Posterior cingulate gyrus (tissue), 11 donors: Measurements from ENCODE around the gene SLC2A11.
"Not testable (repeated sequence)": the region's sequence is repeated elsewhere in the genome, so short reads cannot be mapped to it uniquely, and the experiment has no call there.

ENCODE experiments used
- DNase-seq, 10 donors: peaks; one replicate each; pipeline versions ENCODE4 v3.0.0 to v3.0.0-alpha.2; 2020 to 2021; ENCODE audit warnings: mixed read lengths in 3 of 10
- intact Hi-C: fragments of 100-400 bp; cut with DNase I; formaldehyde crosslinking; loops from one replicate; pipeline ENCODE4 v1.15.1; 2023

Gene SLC2A11

DNA sequence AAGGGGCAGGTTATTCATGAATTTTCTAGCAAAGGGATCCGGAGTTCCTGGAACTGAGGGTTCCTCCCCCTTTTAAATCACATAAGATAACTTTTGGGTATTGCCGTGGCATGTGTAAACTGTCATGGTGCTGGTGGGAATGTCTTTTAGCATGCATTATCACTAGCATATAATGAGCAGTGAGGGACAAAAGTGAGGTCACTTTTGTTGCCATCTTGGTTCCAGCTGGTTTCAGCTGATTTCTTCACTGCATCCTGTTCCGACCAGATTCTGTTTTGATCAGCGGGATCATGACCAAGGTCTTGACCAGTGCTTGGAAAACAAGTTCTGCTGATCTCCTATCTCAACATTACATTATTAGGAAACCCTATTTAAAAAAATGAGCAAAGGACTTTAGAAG, 43.9 kb downstream of the SLC2A11 start:
- no peak for DNase-seq
- intact Hi-C loops, result no loop called here

DNA sequence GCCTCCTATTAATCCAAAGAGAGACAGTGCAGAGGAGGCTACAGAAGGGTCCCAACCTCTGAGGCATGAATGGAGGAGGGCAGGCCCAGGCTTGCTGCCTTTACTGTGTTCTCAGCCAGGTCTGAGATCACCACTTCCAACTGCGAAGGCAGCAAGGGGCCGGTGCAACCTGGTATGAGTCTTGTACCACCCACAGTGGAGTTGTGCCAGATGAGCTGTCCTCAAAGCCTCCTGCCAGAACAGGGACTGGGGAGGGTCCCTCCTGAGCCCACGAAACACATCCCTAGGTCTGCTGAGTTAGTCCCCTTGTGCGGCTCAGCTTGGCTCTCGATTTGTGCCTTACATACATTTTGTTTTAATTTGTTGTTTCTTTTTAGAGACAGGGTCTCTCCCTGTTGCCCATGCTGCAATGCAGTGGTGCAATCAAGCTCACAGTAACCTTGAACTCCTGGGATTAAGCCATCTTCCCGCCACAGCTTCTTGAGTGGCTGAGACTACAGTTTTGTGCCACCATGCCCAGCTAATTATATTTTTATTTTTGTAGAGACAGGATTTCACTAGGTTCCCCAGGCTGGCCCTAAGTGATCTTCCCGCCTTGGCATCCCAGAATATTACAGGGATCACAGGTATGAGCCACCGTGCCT, 45.8 kb downstream of the SLC2A11 start:
- intact Hi-C loops, result no loop called here
- DNase-seq, result peak in 1 of 10 donors; percentile 25

DNA sequence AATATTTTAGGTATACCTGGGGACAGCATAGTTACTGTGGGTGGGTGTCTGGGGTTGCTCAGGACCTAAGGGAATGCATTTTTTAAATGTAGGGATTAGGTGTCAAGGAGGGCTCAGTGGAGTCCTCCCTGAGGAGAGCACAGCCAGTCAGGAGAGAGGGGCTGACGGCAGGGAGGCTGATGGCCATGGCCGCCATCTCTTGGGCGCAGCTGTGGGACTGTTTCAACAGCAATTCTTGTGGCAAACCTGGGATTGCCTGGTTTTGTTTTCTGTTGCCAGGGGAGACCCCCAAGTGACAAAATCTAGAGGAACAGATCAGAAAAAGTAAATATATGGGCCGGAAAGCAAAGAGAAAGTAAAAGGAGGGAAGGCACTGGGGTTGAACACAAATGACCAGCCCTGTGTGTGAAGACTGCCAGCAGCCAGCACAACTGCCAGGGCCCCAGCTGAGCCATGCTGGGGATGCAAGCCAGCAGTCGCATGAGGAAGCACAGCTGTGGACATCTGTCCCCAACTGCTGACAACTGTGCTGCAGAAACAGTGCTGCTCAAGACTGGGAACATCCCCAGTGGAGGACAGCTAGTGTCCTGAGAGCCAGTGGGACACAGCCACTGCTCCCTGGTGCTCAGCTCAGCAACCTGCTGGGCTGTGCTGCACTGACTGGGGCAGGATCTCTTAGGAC, 47.0 kb downstream of the SLC2A11 start:
- peak; percentile 56 to 97 (median 78) for DNase-seq

DNA sequence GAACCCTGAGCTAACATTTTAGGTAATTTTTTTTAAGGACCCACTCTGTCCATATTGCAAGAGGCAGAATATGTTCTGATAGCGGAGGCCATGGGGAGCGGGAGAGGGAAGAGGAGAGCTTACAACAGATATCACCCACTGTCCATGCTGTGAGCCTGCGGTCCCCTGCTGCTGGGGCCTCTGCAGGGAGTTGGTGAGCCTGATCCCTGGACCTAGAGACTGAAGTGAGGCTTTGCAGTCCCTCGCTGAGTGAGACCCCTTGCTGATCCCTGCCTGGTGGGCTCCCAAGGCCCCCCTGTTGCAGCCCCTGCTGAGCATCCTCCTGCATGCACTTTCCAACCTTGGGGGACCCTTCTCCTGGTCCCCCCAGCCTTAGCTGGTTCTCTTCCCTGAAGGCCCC, 49.0 kb downstream of the SLC2A11 start:
- DNase-seq, result peak in 1 of 10 donors; percentile 6
- intact Hi-C loops, result no loop called here

More for the DNA sequence above, 47.0 kb downstream of the SLC2A11 start:
- intact Hi-C loops, result no loop called here

DNA sequence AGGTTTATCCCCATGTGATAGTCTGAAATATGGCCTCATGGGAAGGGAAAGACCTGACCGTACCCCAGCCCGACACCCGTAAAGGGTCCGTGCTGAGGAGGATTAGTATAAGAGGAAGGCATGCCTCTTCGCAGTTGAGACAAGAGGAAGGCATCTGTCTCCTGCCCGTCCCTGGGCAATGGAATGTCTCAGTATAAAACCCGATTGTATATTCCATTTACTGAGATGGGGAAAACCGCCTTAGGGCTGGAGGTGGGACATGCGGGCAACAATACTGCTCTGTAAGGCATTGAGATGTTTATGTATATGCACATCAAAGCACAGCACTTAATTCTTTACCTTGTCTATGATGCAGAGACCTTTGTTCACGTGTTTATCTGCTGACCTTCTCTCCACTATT, 49.7 kb downstream of the SLC2A11 start:
- intact Hi-C loops, result not testable (repeated sequence)
- DNase-seq, result peak in 1 of 10 donors; percentile 3

DNA sequence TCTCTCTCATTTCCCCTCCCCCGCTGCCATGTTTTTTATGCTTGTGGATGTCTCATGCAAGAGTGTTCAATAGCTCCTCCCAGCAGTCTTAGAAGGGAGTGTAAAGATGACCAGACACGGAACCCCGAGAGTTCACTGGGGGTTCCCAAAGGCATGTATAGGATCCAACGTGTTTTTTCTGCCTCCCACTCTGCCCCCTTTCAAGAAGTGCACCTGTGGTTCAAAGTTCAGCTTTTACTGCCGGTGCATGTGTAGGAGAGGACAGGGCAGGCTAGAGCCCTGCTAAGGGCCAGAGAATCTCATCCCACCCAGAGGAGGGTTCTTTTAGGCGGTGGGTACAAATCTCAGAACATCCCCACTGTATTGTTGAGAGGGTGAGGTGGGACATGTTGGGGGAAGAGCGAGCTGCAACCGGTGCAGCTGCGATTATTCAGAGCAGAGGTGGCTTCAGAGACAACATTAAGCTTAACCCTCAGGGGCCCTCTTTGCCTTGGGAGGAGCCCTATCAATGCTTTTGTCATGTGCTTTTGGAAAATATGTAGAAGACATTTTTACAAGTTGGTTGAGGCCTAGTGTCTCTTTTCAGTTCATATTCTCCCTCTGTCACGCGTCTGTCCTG, 51.0 kb downstream of the SLC2A11 start:
- intact Hi-C loops, result no loop called here
- no peak for DNase-seq

DNA sequence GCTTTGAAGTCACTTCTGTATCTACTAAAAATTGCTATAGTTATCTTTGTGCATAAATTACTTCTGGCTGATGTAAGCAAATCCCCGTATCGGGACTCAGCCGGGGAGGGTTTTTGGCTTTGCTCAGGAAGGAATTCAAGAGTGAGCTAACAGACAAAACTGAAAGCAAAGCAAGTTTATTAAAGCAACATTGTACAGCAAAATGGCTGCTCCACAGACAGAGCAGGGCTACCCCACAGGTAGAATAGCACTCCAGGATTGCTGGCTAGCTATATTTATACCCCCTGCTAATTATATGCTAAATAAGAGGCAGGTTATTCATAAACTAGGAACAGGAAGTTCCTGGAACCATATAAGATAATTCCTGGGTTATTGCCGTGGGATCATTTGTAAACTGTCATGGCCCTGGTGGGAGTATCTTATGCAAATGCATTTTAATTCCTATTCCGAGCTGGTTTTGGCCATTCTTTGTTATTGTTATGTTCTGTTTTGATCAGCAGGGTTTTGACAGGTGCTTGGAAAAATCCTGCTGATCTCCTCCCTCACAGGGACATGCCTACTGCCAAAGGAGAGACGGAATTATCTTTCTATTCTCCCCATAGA, 51.7 kb downstream of the SLC2A11 start:
- no peak for DNase-seq
- intact Hi-C loops, result no loop called here

DNA sequence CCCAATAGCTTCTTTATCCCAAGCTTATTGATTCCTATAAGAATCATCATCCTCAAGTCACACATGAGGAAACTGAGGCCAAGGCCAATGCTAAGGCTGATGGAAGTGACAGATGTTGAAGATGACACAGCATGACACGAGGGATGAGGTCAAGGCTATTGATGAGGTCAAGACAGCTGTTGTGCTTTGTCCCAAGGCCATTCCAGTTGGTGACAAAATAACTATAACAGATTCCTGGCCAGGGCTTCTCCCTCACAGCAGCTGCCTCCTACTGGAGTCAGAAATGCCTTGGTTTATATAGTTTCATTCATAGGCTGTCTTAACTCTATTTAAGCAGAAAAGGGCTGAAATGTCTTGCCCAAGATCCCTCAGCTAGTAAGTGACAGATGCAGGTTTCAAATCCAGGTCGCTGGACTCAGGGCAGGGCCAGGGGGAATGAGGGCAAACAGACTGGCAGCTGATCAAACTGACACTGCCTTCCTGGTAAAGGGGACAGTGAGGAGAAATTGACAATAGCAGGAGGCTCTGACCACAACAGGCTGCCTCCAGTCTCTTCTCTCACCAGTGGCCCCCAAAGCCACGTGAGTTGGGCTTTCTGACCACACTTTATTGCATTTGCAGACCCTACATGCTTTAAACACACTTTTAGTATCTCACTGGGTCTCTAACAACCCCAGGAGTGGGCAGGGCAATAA, 53.0 kb downstream of the SLC2A11 start:
- intact Hi-C loops, result loop anchor here (10.0 kb wide), 1 partner anchor 64 kb away; the partner anchor contains the start of gene DDT
- no peak for DNase-seq

DNA sequence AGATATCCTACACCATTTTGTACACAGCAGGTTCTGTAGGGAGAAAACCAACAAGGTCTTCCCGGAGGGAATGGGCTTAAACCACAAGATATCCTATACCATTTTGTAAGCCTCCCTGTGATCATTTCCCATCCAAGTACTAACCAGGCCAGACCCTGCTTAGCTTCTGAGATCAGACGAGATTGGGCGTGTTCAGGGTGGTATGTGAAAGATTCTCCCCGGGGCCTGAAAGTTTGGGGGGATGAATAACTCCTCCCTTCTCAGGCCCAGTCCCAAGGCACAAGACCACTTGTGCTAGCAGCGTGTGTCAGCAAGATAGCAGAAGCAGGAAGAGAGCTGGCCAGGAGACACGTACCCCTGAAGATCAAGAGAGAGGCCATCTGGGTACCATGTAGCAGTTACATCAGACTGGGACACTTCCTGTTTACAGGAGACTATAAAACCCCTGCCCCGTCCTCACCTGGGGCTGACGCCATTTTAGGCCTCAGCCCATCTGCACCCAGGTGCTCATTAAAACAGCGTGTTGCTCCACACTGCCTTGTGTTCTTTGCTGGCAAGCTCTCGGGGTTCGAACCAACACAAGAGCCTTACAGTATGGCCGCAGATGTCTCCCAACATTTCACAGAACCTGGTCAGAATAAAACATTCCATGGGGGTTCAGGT, 53.8 kb downstream of the SLC2A11 start:
- intact Hi-C loops, result loop anchor here (10.0 kb wide), 1 partner anchor 63 kb away; the partner anchor contains the start of gene DDT
- DNase-seq, result no peak

DNA sequence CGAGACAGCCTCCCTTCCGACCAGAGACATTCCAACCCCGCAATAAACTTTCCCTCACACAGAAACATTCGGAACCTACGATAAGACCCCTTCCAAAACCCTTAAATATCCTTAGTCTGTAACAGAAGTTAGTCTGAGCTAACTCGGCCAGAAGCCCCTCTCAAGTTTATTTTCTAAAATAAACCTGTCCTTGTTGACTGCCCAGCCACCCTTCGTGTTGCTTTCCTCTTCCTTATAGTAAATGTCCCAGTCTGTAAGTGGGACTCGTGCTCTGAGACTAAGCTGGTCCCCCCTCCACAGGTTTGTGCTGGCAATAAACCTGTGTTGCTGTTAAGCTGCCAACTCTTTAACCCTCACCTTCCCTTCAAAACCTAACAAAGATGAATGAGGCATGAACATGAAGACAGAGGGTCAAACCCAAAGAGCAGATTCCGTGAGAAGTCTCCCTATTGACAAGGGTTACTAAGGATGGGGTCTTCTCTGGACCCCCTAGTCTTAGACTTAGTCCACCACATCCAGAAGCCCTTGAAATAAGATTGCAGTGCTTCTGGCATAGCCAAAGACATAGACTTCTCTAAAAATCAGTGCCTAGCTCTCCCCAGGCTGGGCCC, 54.7 kb downstream of the SLC2A11 start:
- intact Hi-C loops, result loop anchor here (10.0 kb wide), 1 partner anchor 62 kb away; the partner anchor contains the start of gene DDT
- DNase-seq, result no peak

DNA sequence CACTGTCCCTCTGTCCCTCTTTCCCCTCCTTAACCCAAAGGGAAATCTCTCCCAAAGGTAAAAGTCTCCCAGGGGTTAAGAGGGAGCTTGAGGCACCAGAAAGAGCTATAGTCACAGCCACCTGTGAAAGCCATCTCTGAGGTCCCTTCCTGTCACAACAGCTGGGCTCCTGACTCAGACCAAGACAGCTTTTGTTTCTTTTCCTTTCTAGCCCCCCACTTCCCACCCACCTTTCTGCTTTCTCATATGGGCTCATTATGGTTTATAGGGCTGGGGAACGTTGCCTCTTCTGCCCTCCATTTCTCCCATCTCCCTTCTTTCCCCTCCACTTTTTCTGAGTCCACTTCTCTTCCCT, 55.6 kb downstream of the SLC2A11 start:
- intact Hi-C loops, result loop anchor here (10.0 kb wide), 1 partner anchor 62 kb away; the partner anchor contains the start of gene DDT
- DNase-seq, result no peak

DNA sequence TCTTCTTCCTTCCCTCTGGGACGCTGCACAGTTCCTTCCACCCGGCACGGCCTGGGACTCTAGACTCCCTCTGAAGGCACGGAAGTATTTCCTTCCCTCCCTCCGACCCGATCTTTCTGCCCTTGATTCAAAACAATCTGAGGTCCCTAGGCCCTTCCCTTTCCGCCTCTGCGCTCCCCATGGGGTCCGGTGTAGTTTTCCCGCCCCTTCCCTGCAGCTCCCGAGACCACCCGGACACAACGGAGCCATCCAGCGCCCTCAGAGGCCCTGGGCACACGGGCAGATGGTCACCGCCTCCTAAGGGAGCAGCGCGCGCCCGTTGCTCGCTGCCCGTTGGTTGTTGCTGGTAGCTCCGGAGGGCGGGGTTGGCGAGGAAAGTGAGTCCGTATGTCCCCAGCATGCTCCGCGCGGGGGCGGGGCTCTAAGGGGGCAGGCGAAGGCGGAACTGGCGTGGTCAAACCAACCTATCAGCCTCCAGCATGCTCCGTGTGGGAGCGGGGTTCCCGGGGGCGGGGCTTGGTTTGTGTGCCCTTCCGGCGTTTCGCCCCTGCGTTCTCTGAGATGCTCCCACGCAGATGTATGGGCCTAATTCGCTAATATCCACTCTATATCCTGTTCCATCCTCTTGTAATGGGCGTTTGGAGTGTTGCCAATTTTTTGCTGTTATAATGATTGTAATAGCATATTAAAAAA, 56.1 kb downstream of the SLC2A11 start:
- intact Hi-C loops, result loop anchor here (10.0 kb wide), 1 partner anchor 61 kb away; the partner anchor contains the start of gene DDT
- DNase-seq, result peak; percentile 99 to 100 (median 100)

DNA sequence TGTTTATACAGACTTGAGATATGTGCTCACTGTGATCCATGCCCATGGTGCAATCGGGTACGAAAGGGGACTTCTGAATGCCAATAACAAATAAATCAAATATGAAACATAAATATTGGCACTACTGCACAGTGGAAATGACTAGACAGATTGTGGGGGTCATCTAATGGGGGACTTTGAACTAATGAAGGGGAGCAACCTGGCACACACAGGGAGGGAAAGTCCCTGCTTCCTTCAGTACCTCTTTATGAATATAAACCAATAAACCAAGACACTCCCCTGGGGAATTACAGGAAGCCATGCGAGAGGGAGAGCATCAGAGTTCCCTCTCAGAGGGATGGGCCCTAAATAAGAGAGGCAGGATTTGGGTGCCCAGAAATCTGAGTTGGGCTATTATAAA, 57.6 kb downstream of the SLC2A11 start:
- intact Hi-C loops, result loop anchor here (10.0 kb wide), 1 partner anchor 60 kb away; the partner anchor contains the start of gene DDT
- no peak for DNase-seq

DNA sequence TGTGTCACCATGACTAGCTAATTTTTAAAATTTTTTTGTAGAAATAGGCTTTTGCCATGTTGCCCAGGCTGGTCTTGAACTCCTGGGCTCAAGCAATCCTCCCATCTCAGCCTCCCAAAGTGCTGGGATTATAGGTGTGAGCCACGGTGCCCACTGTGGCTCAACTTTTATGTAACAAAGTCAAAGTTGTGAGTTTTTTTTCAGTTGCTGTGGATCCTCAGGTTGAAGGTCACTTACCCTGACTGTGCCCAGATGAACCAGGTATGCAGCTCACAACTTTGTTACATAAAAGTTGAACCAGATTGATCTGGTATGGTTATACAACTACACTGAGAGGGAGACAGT, 62.6 kb downstream of the SLC2A11 start:
- DNase-seq, intact Hi-C loops: not testable (repeated sequence)

DNA sequence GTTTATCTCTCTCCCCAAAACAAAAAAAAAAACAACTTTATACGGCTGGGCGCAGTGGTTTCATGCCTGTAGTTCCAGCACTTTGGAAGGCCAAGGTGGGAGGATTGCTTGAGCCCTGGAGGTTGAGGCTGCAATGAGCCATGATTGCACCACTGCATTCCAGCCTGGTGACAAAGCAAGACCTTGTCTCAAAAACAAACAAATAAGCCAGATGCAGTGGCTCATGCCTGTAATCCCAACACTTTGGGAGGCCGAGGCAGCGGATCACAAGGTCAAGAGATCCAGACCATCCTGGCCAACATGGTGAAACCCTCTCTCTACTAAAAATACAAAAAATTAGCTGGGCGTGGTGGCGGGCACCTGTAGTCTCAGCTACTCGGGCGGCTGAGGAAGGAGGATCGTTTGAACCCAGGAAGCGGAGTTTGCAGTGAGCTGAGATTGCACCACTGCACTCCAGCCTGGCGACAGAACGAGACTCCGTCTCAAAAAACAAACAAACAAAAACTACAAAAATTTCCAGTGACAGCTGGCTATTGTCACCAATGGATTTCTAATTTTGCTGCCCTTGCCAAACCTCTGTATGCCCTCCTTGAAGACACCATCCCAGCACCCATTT, 64.0 kb downstream of the SLC2A11 start:
- DNase-seq, intact Hi-C loops: not testable (repeated sequence)

DNA sequence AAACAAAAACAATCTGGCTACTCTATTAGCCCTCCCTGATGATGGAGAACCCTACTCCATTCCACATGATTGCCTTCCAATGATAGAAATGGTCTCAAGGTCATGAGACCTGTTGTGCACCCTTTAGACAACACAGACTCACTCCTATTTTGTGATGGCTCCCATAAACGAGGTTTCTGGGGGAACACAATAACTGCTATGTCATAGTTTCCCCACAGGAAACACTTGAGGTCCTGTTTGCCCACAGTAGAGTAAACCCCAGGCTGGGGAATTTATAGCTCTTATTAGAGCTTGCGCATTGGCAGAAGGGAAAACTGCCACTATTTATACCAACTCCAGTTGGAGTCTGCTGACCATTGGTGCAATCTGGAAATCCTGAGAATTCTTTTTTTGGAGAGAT, 65.2 kb downstream of the SLC2A11 start:
- DNase-seq, result no peak
- intact Hi-C loops, result no loop called here

DNA sequence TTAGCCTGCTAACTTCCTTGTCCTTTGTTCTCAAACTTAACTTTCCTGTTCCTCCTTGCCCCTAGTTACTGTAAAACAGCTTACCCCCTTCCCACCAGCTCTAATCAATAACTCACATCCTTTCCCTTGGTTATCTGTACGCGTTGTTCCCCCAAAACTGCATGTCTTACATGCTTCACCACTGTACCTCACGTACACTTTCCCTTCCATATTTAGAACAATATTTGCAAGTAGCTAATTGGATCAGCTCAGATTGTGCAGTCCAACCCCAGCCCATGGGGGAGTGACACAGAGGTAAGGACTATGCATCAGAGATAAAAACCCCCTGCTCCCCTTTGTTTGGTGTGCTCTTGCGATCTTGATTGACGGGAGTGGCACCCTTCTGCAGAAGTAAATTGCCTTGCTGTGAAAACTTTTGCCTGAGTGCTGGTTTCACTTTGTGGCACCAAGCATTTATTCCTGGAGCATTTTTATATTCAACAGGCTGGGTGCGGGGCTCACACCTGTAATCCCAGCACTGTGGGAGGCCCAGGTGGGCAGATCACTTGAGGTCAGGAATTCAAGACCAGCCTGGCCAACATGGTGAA, 67.4 kb downstream of the SLC2A11 start:
- DNase-seq, result no peak
- intact Hi-C loops, result no loop called here

DNA sequence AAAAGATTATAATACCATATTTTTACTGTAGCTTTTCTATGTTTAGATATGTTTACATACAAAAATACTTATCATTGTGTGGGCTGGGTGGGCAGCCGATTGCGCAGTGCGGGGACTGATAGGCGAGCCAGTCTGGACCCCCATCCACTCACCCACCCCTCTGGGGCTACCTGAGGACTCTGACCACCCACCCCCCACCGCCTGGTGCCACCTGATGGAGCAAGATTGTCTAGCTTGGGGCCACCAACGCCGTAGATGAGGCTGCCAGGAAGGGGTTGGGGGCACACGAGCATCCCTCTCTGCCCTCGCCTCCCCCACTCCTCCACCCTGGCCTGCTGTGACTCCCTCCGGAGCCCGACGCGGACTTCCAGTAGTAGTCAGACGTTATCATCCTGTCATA, 68.9 kb downstream of the SLC2A11 start:
- DNase-seq, result no peak
- intact Hi-C loops, result no loop called here
